Measurements from ENCODE around the gene TSC22D2.

Gene TSC22D2

DNA sequence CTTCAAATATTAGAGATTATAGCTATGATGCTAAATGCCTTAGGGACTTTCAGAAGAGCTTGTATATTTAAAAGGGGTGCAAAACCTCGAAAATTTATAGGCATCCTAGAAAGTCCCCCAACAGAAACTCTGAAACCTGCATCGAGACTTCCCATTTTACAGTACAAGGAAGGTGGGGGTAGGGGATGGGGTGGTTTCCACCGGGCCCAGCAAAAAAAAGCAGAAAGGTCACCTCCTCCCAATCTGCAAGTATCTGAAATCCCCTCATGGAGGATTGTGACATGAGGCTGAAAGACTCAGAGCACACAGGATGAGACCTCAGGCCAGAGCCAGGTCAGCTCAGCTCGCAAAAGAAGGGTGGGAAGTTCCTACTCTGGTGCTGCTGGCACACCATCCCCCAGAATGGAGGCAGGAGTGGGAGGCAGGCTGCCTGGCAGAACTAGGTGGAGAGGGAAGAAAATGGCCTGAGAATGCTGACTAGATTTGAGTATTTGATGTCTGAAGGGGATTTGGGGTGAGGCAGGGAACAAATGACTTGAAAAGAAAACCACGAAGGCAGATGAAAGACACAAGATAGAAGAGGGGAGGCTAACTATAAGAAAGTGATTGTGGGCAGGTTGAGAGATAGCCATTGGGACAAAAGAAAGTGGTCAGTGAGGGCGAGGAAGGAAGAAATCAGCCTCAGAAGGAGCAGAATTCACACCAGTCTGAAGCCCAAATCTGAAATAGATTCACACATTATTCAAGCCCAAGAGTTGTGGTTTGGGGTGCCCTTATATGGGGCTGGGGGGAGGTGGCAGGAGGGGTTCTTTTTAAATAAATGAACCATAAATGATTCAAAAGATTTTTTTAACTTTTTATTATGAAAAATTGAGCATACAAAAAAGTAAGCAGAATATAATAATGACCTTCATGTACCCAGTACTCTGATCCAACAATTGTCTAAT is 22.5 kb upstream of the TSC22D2 start:
- no peak for DNase-seq (ENCODE audit: low read depth)

DNA sequence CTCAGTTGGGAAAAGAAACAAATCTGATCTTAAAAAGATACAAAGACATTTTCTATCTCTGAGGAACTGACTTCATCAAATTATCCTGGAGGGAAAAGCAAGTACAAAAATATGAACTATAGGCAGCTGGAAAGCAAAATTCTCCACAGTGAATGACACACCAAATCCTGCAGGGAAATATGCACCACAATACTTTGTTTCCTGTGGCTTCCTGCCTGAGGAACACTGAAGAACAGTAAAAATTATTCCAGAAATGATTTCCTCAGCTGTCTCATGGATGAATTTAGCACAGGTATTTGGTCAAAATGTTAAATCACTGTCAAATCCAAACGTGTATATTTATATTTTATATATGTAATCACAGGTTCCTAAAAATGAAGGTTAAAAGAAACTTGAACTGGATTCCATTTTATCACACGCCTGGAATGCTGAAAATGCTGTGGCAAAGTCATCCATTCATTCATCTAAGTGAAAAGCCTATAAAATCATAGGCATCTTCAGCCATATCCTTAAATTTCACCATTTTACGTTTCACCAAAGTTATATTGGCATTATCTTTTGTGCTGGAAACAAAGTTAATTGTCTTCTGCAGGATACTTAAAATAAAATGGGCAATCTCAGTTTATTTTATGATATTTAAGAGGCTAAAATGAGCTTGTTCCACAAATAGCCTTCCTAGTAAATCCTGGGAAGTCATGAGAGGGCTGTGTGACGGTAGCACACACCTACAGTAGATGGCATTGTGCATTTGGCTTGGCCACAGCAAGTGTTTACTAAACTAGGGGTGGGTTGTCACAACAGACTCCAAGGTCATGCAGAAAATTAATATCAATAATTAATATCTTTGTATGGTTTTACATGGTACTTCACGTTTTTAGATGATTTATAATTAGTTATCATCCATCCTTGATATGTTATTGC is 19.3 kb upstream of the TSC22D2 start:
- DNase-seq (ENCODE audit: low read depth): no peak

DNA sequence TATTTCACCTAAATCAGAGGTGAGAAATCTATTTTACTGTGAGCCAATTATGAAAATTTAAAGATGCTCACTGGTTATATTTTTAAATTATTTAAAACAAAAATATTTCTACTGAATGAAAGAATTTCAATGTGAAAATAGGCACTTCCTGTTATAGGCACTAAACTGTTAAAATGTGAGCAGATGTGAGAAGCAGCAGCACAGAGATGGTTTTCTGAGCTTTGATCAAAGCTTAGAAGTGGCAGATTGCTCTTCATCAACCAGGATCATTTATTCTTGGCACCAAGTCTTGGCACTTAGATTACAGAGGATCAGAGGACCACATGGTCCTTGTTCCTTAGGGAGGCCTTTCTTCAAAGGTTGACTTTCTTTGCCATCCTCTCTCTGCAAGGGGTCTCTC is 18.0 kb upstream of the TSC22D2 start:
- DNase-seq (ENCODE audit: low read depth): no peak

DNA sequence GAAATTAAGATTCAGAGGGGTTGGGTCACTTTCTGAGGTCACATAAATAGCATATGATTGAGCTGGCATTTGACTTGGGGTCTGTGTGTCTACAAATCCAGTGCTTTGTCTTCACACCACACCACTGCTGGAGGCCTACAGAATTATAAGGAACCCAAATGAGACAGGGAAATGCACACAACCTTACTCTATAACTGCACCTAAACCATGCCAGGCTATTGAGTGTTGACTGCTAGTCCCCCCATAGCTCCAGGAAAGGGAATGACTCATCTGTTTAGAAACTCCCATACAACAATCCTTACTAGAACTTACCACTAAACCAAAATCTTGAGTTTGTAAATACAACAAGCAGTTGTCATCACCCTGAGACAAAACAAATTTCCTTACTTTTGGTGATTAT is 16.9 kb upstream of the TSC22D2 start:
- DNase-seq (ENCODE audit: low read depth): no peak

DNA sequence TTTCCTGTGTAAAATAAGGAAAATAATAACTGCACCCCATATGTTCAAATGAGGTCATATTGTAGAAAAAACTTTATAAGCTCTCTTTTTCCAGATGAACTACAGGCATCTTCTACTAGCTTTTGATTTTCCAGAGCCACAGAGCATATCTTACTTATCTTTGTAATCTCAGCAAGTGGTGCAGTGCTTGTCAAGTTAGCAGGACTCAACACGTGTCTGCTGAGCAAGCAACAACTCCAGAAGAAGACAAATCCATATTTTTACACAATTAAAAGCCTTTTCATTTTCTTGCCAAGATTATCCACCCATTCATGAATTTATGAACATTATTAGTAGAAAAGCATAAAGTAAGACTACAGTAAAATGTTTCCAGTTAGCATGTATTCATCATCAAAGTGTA is 14.4 kb upstream of the TSC22D2 start:
- DNase-seq (ENCODE audit: low read depth): no peak

DNA sequence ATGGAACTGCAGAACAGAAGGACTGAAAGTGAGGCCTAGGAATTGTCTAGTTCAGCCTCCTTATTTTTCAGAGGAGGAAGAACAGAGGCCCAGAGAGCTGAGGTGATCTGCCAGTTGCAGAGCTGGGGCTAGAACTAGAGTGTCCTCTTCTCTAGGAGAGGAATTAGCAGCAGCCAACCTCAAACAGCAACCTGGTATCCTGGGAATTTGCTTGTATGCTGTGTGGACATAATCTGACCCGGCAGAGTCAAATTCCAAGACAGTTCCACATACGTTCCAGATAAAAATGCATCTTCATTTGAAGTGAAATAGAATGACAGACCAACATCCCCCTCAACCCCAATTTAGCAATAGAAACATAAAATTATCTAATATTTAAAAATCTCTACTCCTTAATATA is 13.5 kb upstream of the TSC22D2 start:
- DNase-seq (ENCODE audit: low read depth): no peak

DNA sequence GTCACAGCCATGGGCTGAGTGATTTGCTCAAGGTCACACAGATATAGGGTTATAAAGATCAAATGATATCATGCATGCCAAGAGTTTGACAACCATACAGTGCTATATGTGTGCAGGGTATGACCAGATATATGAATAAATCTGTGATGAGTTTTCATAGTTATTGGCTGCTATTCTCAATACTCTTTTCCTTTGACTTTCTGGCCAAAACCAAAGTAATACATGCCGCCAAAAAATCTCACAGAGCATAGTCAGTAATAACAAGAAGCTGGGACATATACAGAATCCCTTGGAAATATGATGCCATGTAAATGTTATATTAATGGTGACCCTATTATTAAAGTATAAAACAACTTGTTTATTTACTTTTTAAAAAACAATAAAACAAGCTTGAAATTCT is 11.6 kb upstream of the TSC22D2 start:
- DNase-seq (ENCODE audit: low read depth): no peak

DNA sequence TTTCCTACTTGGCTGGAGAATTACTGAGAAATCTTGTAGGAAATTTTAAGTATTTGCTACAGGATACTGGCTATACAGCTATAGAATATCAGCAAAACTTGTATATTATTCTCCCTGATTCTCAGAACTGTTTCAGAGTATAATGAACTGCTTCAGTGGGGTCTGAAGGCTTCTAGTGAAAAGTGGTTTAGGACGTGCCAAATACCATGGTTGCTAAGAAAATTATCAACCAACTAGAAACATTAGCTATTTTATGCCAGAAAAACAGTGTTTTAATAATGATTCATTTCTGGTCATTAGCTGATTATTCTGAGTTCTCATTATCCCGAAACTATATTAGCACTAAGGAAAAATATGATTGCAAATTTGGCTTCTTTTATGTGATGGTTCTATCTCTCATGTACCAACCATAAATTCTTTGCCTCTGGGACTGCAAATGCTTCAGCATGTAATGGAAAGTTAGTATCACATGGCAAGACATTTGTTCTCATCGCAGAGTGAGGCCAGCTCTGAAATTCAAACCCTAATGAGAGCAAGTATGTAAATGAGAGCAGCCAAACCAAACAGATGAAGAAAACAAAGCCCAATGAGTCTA is 11.0 kb upstream of the TSC22D2 start:
- no peak for DNase-seq (ENCODE audit: low read depth)

DNA sequence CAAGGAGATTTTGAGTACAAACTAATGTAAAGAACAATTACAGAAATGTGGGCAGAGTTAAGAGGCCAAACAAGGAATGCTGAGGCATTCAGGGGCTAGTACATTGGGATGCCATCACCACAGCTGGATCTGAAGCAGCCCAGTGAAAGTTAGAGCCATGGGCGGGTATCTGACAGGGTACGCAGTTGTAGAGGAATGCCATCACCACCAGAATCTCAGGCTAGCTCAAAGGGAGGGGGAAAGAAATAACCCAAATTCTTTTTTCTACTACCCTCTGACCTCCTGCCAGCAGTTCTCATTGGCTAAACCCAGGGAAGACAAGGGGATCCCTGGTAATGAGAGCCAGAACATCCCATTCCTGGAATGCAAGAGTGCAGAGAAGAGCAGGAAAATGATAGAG is 9.0 kb upstream of the TSC22D2 start:
- DNase-seq (ENCODE audit: low read depth): no peak

DNA sequence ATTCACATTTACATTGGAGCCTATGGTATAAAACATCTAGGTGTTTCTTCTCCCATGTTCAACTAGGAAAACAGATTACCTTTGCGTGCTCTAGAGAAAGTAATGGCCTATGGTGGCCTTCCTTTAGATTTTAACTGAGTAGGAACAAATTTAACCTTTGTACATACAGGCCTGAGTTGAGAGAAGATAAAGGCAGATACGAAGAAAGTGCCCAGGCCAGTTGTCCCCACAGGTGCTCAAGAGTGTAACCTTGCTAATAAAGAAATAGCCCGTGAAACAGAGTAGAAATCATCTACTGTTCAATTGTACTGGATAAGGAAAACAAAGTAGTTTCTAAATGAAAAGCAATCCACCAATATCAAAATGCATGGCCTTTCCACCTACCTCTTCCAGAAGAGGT is 6.8 kb upstream of the TSC22D2 start:
- DNase-seq (ENCODE audit: low read depth): no peak

DNA sequence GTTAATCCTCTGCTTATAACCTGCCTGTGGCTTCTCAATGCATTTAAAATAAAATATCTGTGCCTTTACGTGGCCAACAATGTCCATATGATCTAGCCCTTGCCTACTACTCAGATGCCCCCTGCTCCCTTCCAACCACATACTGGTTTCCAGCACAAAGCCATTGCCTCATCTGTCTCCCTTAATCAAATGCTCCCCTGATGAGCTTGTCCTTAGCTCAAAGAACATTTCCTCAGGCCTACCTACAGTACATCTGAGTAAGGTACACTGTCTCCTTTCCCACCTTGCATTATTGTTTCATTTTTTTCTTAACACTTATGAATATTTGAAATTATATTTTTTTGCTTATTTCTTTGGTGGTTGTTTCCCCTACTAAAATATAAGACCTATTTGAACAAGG is 5.9 kb upstream of the TSC22D2 start:
- no peak for DNase-seq (ENCODE audit: low read depth)

DNA sequence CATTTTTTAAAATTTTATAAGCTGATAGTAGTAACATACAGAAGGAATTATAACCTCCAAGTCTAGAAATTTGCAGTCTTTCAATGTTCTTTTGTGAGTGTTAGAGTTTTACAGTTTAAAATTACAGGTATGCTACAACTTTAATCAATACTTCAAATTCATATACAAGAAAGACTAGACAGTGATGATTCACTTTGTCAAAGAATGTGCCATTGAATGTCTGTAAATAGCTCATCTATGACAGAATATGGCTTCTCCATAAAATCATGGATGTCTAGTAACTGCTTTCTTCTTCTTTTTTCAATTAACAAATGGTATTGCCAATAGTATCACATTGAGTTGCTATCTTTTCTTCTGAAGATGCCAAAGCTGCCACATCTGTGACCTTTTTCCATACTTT is 4.1 kb upstream of the TSC22D2 start:
- no peak for DNase-seq (ENCODE audit: low read depth)

DNA sequence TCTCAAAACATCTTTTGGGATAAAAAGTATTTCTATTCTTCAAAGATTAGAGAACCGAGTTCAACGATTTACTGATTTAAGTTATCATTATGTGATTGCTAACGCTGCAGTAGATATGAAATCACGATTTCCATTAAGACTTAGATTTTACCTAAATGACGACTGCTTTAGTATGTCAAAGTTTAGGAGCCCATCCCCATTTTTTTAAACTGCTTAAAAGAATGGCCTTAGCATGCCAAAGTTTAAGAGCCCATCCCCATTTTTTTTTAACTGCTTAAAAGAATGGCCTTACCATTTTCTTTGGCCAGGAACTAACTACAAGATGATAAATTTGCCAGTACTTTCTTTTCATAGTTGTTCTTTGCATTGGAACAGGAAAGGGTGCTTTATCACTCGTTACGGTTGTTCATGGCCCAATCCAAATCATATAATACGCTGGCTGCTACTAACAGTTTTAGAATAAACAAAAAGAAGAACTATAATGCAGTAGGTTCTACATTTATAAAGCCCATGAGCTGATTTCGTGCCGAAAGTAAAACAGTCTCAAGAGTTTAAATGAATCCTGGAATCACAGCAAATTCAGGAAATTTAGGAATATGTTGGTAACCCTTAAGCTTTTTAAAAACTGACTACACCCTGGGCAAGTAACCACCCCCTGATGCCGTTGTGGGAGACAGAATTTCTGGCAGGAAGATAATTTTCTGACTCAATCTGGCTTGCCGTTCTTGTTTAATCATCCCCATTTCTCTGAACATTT is 869 bp upstream of the TSC22D2 start:
- no peak for DNase-seq (ENCODE audit: low read depth)

DNA sequence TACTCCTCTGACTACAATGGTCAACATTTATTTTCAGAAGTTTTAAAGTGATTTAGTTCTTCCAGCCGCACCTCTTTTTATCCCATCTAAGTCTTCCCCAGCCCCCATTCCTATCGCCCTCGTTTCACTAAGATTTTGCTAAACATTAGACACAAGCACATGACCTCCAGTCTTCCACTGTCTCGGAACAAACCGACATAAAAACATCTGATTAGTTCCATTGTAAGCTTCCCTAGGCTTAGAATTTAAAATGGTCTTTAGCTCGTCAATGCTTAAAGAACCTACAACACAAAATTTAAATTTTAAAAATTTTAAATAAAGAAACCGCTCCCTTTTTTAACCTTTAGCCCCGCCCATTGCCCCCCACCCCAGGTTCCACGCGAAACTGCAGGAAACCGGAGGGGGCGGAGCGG is 284 bp upstream of the TSC22D2 start:
- no peak for DNase-seq (ENCODE audit: low read depth)

DNA sequence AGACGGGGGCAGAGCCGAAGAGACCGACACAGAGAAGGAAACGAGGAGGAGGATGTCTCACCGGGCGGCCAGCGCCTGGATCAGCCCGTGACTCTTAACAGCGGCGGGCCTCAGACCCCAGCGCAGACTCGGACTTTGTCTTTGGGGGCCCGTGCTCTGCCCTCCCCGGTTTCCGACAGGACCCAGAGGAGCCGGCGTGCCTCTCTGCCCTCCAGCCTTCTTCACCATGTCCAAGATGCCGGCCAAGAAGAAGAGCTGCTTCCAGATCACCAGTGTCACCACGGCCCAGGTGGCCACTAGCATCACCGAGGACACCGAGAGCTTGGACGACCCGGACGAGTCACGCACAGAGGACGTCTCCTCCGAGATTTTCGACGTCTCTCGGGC is 1.0 kb downstream of the TSC22D2 start:
- DNase-seq (ENCODE audit: low read depth): no peak

DNA sequence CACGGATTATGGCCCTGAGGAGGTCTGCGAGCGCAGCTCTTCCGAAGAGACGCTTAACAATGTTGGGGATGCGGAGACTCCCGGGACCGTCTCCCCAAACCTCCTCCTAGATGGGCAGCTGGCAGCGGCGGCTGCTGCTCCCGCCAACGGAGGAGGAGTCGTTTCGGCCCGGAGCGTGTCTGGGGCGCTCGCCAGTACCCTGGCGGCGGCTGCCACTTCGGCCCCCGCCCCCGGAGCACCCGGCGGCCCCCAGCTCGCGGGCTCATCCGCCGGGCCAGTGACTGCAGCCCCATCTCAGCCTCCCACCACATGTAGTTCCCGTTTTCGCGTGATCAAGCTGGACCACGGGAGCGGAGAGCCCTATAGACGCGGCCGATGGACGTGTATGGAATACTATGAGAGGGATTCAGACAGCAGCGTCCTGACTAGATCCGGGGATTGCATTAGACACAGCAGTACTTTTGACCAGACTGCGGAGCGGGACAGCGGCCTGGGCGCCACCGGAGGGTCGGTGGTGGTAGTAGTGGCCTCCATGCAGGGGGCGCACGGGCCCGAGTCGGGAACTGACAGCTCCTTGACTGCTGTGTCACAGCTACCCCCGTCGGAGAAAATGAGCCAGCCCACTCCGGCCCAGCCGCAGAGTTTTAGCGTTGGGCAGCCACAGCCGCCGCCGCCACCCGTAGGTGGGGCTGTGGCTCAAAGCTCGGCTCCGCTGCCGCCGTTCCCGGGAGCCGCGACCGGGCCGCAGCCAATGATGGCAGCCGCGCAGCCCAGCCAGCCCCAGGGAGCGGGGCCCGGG is 1.6 kb downstream of the TSC22D2 start:
- peak; percentile 52 for DNase-seq (ENCODE audit: low read depth)

DNA sequence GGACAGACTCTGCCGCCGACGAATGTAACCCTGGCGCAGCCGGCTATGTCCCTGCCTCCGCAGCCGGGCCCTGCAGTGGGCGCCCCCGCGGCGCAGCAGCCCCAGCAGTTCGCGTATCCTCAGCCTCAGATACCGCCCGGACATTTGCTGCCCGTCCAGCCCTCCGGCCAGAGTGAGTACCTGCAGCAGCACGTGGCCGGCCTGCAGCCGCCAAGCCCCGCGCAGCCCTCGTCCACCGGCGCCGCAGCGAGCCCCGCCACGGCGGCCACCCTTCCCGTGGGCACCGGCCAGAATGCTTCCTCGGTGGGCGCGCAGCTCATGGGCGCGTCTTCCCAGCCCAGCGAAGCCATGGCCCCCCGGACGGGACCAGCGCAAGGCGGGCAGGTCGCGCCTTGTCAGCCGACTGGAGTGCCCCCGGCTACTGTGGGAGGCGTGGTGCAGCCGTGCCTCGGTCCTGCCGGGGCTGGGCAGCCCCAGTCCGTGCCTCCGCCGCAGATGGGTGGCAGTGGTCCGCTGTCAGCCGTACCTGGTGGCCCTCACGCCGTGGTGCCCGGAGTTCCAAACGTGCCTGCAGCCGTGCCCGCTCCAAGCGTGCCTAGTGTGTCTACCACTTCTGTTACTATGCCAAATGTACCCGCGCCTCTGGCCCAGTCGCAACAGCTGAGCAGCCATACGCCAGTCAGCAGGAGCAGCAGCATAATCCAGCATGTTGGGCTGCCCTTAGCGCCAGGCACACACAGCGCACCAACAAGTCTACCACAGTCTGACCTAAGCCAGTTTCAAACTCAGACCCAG is 2.4 kb downstream of the TSC22D2 start:
- DNase-seq (ENCODE audit: low read depth): no peak

DNA sequence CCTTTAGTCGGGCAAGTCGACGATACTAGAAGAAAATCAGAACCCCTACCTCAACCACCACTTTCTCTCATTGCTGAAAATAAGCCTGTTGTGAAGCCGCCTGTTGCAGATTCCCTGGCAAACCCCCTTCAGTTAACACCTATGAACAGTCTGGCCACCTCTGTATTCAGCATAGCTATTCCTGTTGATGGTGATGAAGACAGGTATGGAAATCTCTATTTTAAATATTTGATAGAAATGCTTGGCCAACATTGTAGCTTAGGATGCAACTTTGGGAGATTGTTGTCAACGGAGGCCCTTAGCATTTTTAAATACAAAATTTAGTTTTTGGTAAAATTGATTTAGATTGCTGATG is 3.0 kb downstream of the TSC22D2 start:
- DNase-seq (ENCODE audit: low read depth): no peak

DNA sequence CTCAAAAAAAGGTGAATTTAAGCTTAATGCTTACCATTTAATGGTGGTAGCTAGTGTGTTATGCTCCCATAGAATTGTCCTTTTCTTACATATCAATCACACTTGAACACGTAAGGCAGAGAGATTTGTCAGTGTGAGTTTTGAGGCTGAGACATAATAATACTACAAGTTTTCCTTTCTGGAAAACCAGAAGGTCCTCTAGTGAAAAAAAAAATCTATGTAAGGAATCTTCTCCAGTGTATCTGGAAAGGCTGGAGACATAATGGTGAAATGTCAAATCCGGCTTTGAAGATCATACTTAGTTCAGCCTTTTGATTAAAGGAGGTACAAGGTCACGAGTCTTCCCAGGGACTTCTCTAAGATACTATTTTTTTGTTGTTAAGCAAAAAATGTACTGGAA is 3.4 kb downstream of the TSC22D2 start:
- DNase-seq (ENCODE audit: low read depth): no peak

DNA sequence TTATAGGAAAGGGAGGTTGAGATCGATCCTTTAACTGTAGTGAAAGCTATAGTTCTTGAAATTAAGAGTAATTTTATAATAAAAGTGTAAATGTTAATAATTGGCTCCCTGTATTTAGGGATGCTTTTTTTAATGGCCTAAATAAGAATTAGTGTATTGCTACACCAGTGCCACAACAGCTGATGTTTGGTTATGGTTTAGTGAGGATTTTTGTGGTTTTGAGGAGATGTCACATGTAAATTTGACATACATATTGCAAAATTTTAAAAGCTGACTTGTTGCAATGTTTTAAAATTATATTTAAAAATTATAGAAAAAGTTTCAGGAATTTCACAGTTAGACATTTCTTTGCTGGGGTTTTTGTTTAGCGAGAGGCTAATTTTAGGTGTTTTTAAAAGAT is 3.9 kb downstream of the TSC22D2 start:
- no peak for DNase-seq (ENCODE audit: low read depth)

All from stimulated activated CD4-positive, alpha-beta T cell treated with anti-CD3 and anti-CD28 coated beads, Interleukin-2, amount 100 ng/mL, for 4 hours (primary cell).